Gastroesophageal sphincter (tissue), 4 donors: ENCODE data around the gene OGFOD2. TPM values are rescaled to one million over a fixed set of nuclear protein-coding genes. Genes with fewer than 3 reads are reported as not detected.

Source experiments
- ATAC-seq: fragments of 150-250 bp; one replicate; pipeline ENCODE4 v1.9.1; 2016; ENCODE audit warnings: mild to moderate bottlenecking, moderate library complexity
- H3K27ac ChIP-seq, 4 donors: fragments of 200-600 bp; sonication (generic) in 3 of 4; 1 replicate in 3 of 4; 2 replicates in 1 of 4; pipeline ENCODE4 v1.5.1; 2016 to 2019
- H3K27me3 ChIP-seq: fragments of 200-600 bp; sonication (generic); one replicate; pipeline ENCODE4 v1.5.1; 2019
- H3K36me3 ChIP-seq, 2 donors: fragments of 200-600 bp; sonication (generic); one replicate each; pipeline ENCODE4 v1.5.1; 2019; ENCODE audit warnings: control low read depth in 1 of 2
- H3K4me1 ChIP-seq, 3 donors: fragments of 200-600 bp; sonication (generic); 1 replicate in 2 of 3; 2 replicates in 1 of 3; pipeline ENCODE4 v1.5.1; 2016 to 2019; ENCODE audit warnings: control low read depth in 2 of 3
- H3K4me3 ChIP-seq, 2 donors: fragments of 200-600 bp; sonication (generic); one replicate each; pipeline ENCODE4 v1.5.1; 2019; ENCODE audit warnings: mild to moderate bottlenecking in 1 of 2, moderate library complexity in 1 of 2
- H3K9me3 ChIP-seq, 3 donors: fragments of 200-600 bp; sonication (generic); one replicate each; pipeline ENCODE4 v1.5.1; 2017 to 2019; ENCODE audit warnings: control low read depth in 2 of 3
- EP300 ChIP-seq: sonication (generic); formaldehyde crosslinking; IDR thresholded peaks from one replicate; pipeline ENCODE4 v1.6.1; 2017; ENCODE audit warnings: antibody characterized with exemption, mild to moderate bottlenecking
- POLR2A ChIP-seq, 2 donors: fragments of 450-650 bp; IDR thresholded peaks; one replicate each; pipeline ENCODE4 v1.6.1; 2017; ENCODE audit warnings: antibody characterized with exemption in 2 of 2, mild to moderate bottlenecking in 2 of 2, moderate library complexity in 1 of 2
- POLR2AphosphoS5 ChIP-seq: sonication (generic); formaldehyde crosslinking; IDR thresholded peaks from one replicate; pipeline ENCODE4 v1.6.1; 2017; ENCODE audit warnings: antibody characterized with exemption
- WGBS, 2 donors: methylation state at CpG; one replicate each; pipeline ENCODE4 v1.1.5; 2018; ENCODE audit warnings: low coverage in 1 of 2; 5-methylcytosine and 5-hydroxymethylcytosine counted together
- total RNA-seq, 4 donors: library from RNA; depleted of rRNA; stranded (reverse); fragments of >200 nt; gene quantifications; one replicate each; pipeline ENCODE4 v1.1.0, GENCODE V29; 2016
- TF ChIP-seq, protein P1 (sequence below), 4 experiments: fragments of 200-600 bp in 2 of 4; fragments of 450-650 bp in 2 of 4; sonication (generic) in 1 of 4; IDR thresholded peaks; one replicate each; pipeline ENCODE4 v1.5.1; 2017 to 2019; ENCODE audit warnings: antibody characterized with exemption in 4 of 4, mild to moderate bottlenecking in 2 of 4, moderate library complexity in 2 of 4

Gene OGFOD2
- total RNA-seq, 4 donors from 2014 or later = 7.3 to 10.7 (median 8.3) TPM

- Histone ChIP-seq H3K27me3 (no peaks in the 10 kb centered on the region), H3K36me3 (peaks cover 0 to 94% of the 10 kb centered on the region in 2 donors), H3K9me3 (no peaks in the 10 kb centered on the region), H3K27ac (no peak overlapping the region), H3K4me1 (peaks cover 0 to 26% (median 3%) of the 10 kb centered on the region in 3 donors), H3K4me3 (no peak overlapping the region)
- ATAC-seq = no peak
- TF ChIP-seq, protein P1, sequence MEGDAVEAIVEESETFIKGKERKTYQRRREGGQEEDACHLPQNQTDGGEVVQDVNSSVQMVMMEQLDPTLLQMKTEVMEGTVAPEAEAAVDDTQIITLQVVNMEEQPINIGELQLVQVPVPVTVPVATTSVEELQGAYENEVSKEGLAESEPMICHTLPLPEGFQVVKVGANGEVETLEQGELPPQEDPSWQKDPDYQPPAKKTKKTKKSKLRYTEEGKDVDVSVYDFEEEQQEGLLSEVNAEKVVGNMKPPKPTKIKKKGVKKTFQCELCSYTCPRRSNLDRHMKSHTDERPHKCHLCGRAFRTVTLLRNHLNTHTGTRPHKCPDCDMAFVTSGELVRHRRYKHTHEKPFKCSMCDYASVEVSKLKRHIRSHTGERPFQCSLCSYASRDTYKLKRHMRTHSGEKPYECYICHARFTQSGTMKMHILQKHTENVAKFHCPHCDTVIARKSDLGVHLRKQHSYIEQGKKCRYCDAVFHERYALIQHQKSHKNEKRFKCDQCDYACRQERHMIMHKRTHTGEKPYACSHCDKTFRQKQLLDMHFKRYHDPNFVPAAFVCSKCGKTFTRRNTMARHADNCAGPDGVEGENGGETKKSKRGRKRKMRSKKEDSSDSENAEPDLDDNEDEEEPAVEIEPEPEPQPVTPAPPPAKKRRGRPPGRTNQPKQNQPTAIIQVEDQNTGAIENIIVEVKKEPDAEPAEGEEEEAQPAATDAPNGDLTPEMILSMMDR (IDR thresholded peaks at IDR 0.05) = no peak
- no peak for TF ChIP-seq POLR2AphosphoS5
- WGBS, 2 donors = 87% methylated on average over 3 of the region's 16 CpGs; no CpG with 5 or more reads in 1 of the 2 donors
Measured at GRCh38 chr12:122996621-122997342, 21.7 kb downstream of the OGFOD2 start.

- H3K27ac ChIP-seq = no peak overlapping the region
- peaks cover 0 to 89% of the 10 kb centered on the region in 2 donors for H3K36me3 ChIP-seq
- TF ChIP-seq POLR2AphosphoS5 (no peak), EP300 (no peak), POLR2A (IDR thresholded peaks at IDR 0.05) (no peak)
- TF ChIP-seq, protein P1 (IDR thresholded peaks at IDR 0.05) = no peak
- no peak overlapping the region for H3K4me3 ChIP-seq
- peaks cover 0 to 26% (median 3%) of the 10 kb centered on the region in 3 donors for H3K4me1 ChIP-seq
- H3K9me3 ChIP-seq = no peaks in the 10 kb centered on the region
- WGBS, 2 donors = 100% methylated on average over 2 of the region's 25 CpGs; no CpG with 5 or more reads in 1 of the 2 donors
- ATAC-seq = no peak
- no peaks in the 10 kb centered on the region for H3K27me3 ChIP-seq
Measured at GRCh38 chr12:122997343-122998250, 22.6 kb downstream of the OGFOD2 start.

DNA sequence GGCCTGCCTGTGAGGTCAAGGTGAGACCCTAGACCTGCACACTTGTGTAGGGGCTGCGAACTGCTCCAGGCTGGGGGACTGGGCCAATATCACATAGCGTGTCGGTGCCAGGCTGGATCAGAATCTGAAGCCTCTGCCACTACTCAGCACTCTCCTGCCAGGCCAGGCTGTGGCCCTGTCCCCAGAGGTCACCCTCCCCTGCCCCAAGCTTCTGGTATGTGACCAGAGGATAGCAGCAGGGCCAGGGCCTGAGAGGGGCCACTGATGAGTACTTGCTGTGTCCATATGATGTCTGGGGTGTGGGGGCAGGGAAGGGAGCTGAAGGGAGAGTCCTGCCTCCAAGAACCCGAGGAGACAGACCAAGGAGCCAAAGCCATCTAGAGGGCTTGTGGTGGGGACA, 23.3 kb downstream of the OGFOD2 start:
- WGBS, 2 donors = no CpG with 5 or more reads among the region's 4 CpGs
- H3K27me3 ChIP-seq = no peaks in the 10 kb centered on the region
- no peaks in the 10 kb centered on the region for H3K9me3 ChIP-seq
- no peak for ATAC-seq
- H3K36me3 ChIP-seq = peaks cover 0 to 90% of the 10 kb centered on the region in 2 donors
- no peak overlapping the region for H3K27ac ChIP-seq
- H3K4me1 ChIP-seq = peaks cover 0 to 26% (median 3%) of the 10 kb centered on the region in 3 donors
- H3K4me3 ChIP-seq = no peak overlapping the region
- TF ChIP-seq EP300 = no peak
- TF ChIP-seq POLR2AphosphoS5 = no peak
- TF ChIP-seq, protein P1 (IDR thresholded peaks at IDR 0.05) = no peak
- TF ChIP-seq POLR2A (IDR thresholded peaks at IDR 0.05) = no peak

DNA sequence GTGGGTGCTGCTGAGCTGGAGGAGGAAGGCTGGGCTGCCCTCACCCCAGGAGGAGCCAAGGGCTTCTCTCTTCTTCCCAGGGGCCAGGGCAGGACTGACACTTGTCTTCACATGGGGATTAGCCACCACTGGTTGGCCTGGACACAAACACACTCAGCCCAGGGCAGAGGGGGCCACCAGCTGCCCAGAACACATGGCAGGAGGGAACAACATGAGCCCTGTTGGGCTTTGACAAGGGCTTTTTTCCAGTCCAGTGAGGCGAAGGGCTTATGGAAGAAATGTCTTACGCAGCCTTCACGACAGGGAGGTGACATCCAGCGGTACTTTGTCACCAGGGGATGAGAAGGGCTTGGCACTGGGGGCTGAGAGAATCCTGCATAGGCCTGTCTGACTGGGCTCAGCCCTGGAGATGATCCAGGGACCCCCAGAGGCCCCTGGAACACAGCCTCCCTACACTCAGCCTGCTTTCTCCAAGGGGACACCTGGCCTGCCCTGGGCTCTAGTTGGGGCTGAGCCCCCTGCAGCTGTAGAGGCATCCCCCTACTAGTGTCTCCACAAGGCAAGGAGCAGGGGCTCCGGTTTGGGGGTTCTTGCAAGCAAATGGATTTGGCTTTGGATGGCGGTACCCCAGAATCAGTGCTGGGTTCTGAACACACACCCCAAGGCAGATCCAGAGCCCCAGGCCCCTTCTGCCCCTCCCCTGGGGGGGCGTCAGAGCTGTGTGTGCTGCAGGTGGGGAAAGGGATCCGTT, 24.3 kb downstream of the OGFOD2 start:
- Histone ChIP-seq H3K27ac (no peak overlapping the region), H3K9me3 (no peaks in the 10 kb centered on the region), H3K4me3 (no peak overlapping the region), H3K36me3 (peaks cover 0 to 91% of the 10 kb centered on the region in 2 donors), H3K27me3 (no peaks in the 10 kb centered on the region), H3K4me1 (peaks cover 0 to 26% (median 3%) of the 10 kb centered on the region in 3 donors)
- no peak for ATAC-seq
- TF ChIP-seq, protein P1 (IDR thresholded peaks at IDR 0.05) = no peak
- TF ChIP-seq POLR2AphosphoS5 (no peak), POLR2A (IDR thresholded peaks at IDR 0.05) (no peak), EP300 (no peak)
- WGBS, 2 donors = 86 to 100% methylated on average over 1 to 4 of the region's 8 CpGs
